Measurements from ENCODE around the gene PTGFRN. TPM values are rescaled to one million over a fixed set of nuclear protein-coding genes. Genes with fewer than 3 reads are reported as not detected.

The PTGFRN gene
- total and polyA plus RNA-seq, 2 of the 13 experiments (the other 11 are each of a cell fraction or from before 2014, with no cell fraction given) = 3.3 to 11.3 TPM

DNA sequence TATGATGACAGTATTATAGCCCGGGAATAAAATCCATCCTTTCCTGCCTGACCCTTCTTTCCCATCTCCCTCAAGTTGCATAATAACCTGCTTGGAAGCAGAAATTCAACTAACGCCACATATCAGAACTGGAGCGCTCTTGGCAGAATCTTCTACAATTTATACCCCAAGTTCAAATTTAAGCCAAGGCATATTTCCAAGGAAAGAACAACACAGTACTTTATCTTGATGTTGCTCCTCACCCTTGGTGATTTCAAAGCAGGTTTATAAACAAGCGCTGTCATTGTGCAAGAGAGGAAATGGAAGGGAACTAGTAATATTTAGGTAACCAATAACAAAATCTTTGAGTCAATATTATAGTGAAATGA is 38.0 kb upstream of the PTGFRN start (continued):
- TF ChIP-seq PCBP2 (optimal IDR thresholded peaks at IDR 0.05; ENCODE audit: low read depth, low read length, poor library complexity, severe bottlenecking) (no peak), ZNF333 (CRISPR knock-in tag; IDR thresholded peaks at IDR 0.05; ENCODE audit: borderline replicate concordance) (no peak), ZNF101 (CRISPR knock-in tag; IDR thresholded peaks at IDR 0.05; ENCODE audit: borderline replicate concordance, low read depth) (no peak), SNAI1 (CRISPR knock-in tag; IDR thresholded peaks at IDR 0.05; ENCODE audit: borderline replicate concordance) (no peak), ZFP36L1 (CRISPR knock-in tag; IDR thresholded peaks at IDR 0.05) (no peak), NRL (CRISPR knock-in tag; IDR thresholded peaks at IDR 0.05; ENCODE audit: borderline replicate concordance) (no peak)

DNA sequence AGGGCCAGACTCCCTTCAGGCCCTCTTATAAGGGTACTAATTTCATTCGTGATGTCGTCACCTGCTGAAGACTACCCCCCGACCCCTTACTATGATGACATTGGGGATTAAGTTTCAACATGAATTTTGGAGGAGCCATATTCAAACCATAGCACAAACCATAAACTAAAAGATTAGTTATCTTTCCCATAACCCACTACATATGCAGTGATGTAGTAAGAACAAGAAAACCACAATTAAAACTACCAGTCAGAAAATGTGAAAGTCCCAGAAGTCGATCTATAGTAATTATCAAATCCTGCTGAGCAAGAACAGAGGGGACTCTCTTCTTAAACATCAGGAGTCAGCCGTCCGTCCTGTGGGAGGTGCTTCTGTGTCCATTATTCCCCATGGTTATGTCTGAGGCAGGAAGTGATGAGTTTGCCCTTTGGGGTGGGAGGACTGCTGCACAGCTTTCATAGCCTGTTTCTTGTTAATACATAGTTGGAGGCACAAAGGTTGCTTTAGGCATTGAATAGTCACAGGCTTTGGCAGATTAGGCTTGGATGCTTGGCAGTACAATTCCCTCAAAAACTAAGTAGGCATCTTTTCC is 35.9 kb upstream of the PTGFRN start:
- H3K4me1 ChIP-seq (ENCODE audit: insufficient read depth, low read length) = peaks cover 2% of the 10 kb centered on the region; the same call in 1 of the 2 replicates
- H3K36me3 ChIP-seq (replicated peaks in 1 of 2; ENCODE audit: control insufficient read depth in 1 of 2, insufficient read depth in 2 of 2, low read length in 2 of 2) = no peaks in the 10 kb centered on the region
- in situ Hi-C loops (cut with HindIII; ENCODE audit: extremely low pct_ligation_motif_present, low pct_unique_long_range_greater_than_20kb) = no loop called here
- ATAC-seq (no peak), FAIRE-seq (no peak), DNase-seq (ENCODE audit: low spot score) (no peak)
- CTCF ChIA-PET (ENCODE audit: low intra/inter-chr PET ratio, low total read pairs) = no interaction called here
- no peaks in the 10 kb centered on the region for H3K27me3 ChIP-seq (ENCODE audit: control insufficient read depth in 1 of 2, insufficient read depth in 2 of 2, low read length in 2 of 2)
- intact Hi-C loops (cut with micrococcal nuclease; ENCODE audit: unreplicated experiment) = no loop called here
- no peak overlapping the region for H2AFZ ChIP-seq (ENCODE audit: low read length)
- POLR2A ChIA-PET = no interaction called here
- H3K9me3 ChIP-seq (ENCODE audit: low read length) = no peaks in the 10 kb centered on the region
- H3K4me3 ChIP-seq (replicated peaks in 1 of 3; ENCODE audit: insufficient read depth in 1 of 3, low read depth in 2 of 3, low read length in 3 of 3) = no peak overlapping the region
- H3K79me2 ChIP-seq (ENCODE audit: insufficient read depth, low read length) = no peaks in the 10 kb centered on the region
- BruUV-seq (replicated peaks) = no TSS peak
- H4K20me1 ChIP-seq (ENCODE audit: insufficient read depth, low read length) = no peaks in the 10 kb centered on the region
- H3K4me2 ChIP-seq (ENCODE audit: low read depth, low read length) = no peak overlapping the region
- no peak overlapping the region for H3K9ac ChIP-seq (ENCODE audit: insufficient read depth, low read depth, low read length)
- H3K27ac ChIP-seq (ENCODE audit: extremely low read length, insufficient read depth, low read length) = no peak overlapping the region
- TF ChIP-seq ZEB1 (IDR thresholded peaks at IDR 0.05; ENCODE audit: insufficient replicate concordance, low read depth) (no peak), ZNF101 (CRISPR knock-in tag; IDR thresholded peaks at IDR 0.05; ENCODE audit: borderline replicate concordance, low read depth) (no peak), MIER2 (CRISPR knock-in tag; IDR thresholded peaks at IDR 0.05) (no peak), KLF12 (CRISPR knock-in tag; IDR thresholded peaks at IDR 0.05; ENCODE audit: borderline replicate concordance) (no peak), HOXA3 (CRISPR knock-in tag; IDR thresholded peaks at IDR 0.05) (no peak), ZNF839 (CRISPR knock-in tag; IDR thresholded peaks at IDR 0.05; ENCODE audit: borderline replicate concordance) (no peak), ZFP36 (IDR thresholded peaks at IDR 0.05; ENCODE audit: borderline replicate concordance, low read depth, low read length, partially characterized antibody) (no peak), NKX3-1 (CRISPR knock-in tag; IDR thresholded peaks at IDR 0.05) (no peak)
- 34% methylated on average over 5 of the region's 6 CpGs for WGBS (ENCODE audit: low lambda C conversion rate)

Data from HepG2 (cell line).